GM12878 (cell line): ENCODE results near the gene BCOR. TPM values are rescaled to one million over a fixed set of nuclear protein-coding genes. Genes with fewer than 3 reads are reported as not detected.

Experiments used
- ATAC-seq: fragments of 200-7000 bp; cut with Tn5 transposase; 3 replicates; pipeline ENCODE4 v1.9.1; 2020; ENCODE audit warnings: mild to moderate bottlenecking, moderate library complexity
- BruUV-seq: library from RNA; stranded (reverse); fragments of 400-500 nt; replicated peaks from 2 replicates; lab custom pipeline; 2021; lab: Mats Ljungman, UMichigan
- CTCF ChIA-PET: fragments of 300-600 bp; sonication (Branson Sonifier 250); formaldehyde crosslinking; extraction: SDS; loops from one replicate; lab custom pipeline; 2021; ENCODE audit warnings: inconsistent platforms; lab: Yijun Ruan, JAX
- POLR2A ChIA-PET: fragments of 350-600 bp; formaldehyde crosslinking; extraction: SDS; loops from one replicate; lab custom pipeline; 2021; ENCODE audit warnings: inconsistent platforms; lab: Charles Lee
- RAD21 ChIA-PET: fragments of 300-600 bp; sonication (Branson Sonifier 250); formaldehyde crosslinking; loops from one replicate; lab custom pipeline; 2023; ENCODE audit warnings: antibody characterized with exemption; ENCODE audit not compliant: unreplicated experiment; lab: Charles Lee
- SMC1A ChIA-PET: fragments of 300-600 bp; sonication (Branson Sonifier 250); formaldehyde crosslinking; loops from one replicate; lab custom pipeline; 2023; ENCODE audit not compliant: unreplicated experiment, uncharacterized antibody; lab: Charles Lee
- DNase-seq: peaks from one replicate; pipeline ENCODE4 v3.0.0-alpha.2; 2011; ENCODE audit warnings: low read depth, low spot score
- FAIRE-seq: peaks from 3 replicates; lab custom pipeline; 2011; peaks lifted over from hg19 to GRCh38; lab: Jason Lieb, UNC
- H2AFZ ChIP-seq: 2 replicates; pipeline ENCODE4 v1.6.0; 2011; ENCODE audit warnings: low read depth, low read length, control low read depth; ENCODE audit not compliant: control insufficient read depth
- H3K27ac ChIP-seq: 2 replicates; pipeline ENCODE4 v1.5.1; 2011; ENCODE audit warnings: control low read depth; ENCODE audit not compliant: control insufficient read depth, insufficient read depth
- H3K27me3 ChIP-seq, 2 experiments: replicated peaks in 1 of 2; 2 replicates each; pipeline versions ENCODE4 v1.6.0 to v1.6.1; 2011; ENCODE audit warnings: low read length in 1 of 2; ENCODE audit not compliant: control insufficient read depth in 2 of 2, insufficient read depth in 2 of 2
- H3K36me3 ChIP-seq, 2 experiments: 2 replicates each; pipeline ENCODE4 v1.5.1; 2011; ENCODE audit warnings: low read length in 1 of 2; ENCODE audit not compliant: control insufficient read depth in 2 of 2, insufficient read depth in 2 of 2
- H3K4me1 ChIP-seq: 2 replicates; pipeline ENCODE4 v1.6.1; 2011; ENCODE audit warnings: mild to moderate bottlenecking, low read length, moderate library complexity, mixed read lengths; ENCODE audit not compliant: control insufficient read depth, insufficient read depth
- H3K4me2 ChIP-seq: 2 replicates; pipeline ENCODE4 v1.6.0; 2011; ENCODE audit warnings: control low read depth; ENCODE audit not compliant: control insufficient read depth, insufficient read depth
- H3K4me3 ChIP-seq: fragments of 200-600 bp; sonication (generic); 2 replicates; pipeline ENCODE4 v1.5.1; 2016
- H3K79me2 ChIP-seq: 2 replicates; pipeline ENCODE4 v1.6.0; 2011; ENCODE audit warnings: low read length; ENCODE audit not compliant: control insufficient read depth, insufficient read depth
- H3K9ac ChIP-seq: 2 replicates; pipeline ENCODE4 v1.8.0; 2011; ENCODE audit warnings: low read length, control low read depth, mixed read lengths; ENCODE audit not compliant: control insufficient read depth, insufficient read depth
- H3K9me3 ChIP-seq: replicated peaks from 3 replicates; pipeline ENCODE4 v1.5.1; 2011; ENCODE audit warnings: mild to moderate bottlenecking, low read length; ENCODE audit not compliant: control insufficient read depth, insufficient read depth
- H4K20me1 ChIP-seq: 2 replicates; pipeline ENCODE4 v1.6.0; 2011; ENCODE audit not compliant: control insufficient read depth, insufficient read depth
- EP300 ChIP-seq, 2 experiments: fragments of 150-350 bp in 1 of 2; IDR thresholded peaks; 2 replicates each; pipeline ENCODE4 v1.6.1; 2011 to 2012; ENCODE audit warnings: low read depth in 2 of 2, low read length in 2 of 2, borderline replicate concordance in 1 of 2, improper control_type of control experiment in 1 of 2, inconsistent platforms in 1 of 2; ENCODE audit not compliant: control insufficient read depth in 1 of 2
- MTA3 ChIP-seq: IDR thresholded peaks from 2 replicates; pipeline ENCODE4 v1.6.1; 2012; ENCODE audit warnings: low read length, inconsistent platforms, borderline replicate concordance
- MYB ChIP-seq: fragments of 150-350 bp; IDR thresholded peaks from 2 replicates; pipeline ENCODE4 v1.6.1; 2014; ENCODE audit warnings: mild to moderate bottlenecking, low read depth, low read length, borderline replicate concordance
- NR2C1 ChIP-seq: fragments of 450-650 bp; IDR thresholded peaks from 2 replicates; pipeline ENCODE4 v1.6.1; 2017; ENCODE audit warnings: antibody characterized with exemption, mild to moderate bottlenecking, moderate library complexity
- POLR2A ChIP-seq: IDR thresholded peaks from 2 replicates; pipeline ENCODE4 v1.6.1; 2011; ENCODE audit warnings: low read depth, mild to moderate bottlenecking, low read length
- ZSCAN29 ChIP-seq: fragments of 450-650 bp; IDR thresholded peaks from 2 replicates; pipeline ENCODE4 v1.6.1; 2017; ENCODE audit warnings: mild to moderate bottlenecking, moderate library complexity
- WGBS: methylation state at CpG from one replicate; pipeline ENCODE4 v1.1.6; 2016; ENCODE audit warnings: low lambda C conversion rate; ENCODE audit not compliant: insufficient replicate concordance, insufficient coverage; ENCODE audit errors: missing lambda C conversion rate; 5-methylcytosine and 5-hydroxymethylcytosine counted together
- in situ Hi-C: fragments of 300-500 bp; cut with MboI; formaldehyde crosslinking; loops from 9 replicates; pipeline ENCODE4 v1.14.3; 2018; ENCODE audit warnings: mixed read lengths
- intact Hi-C: fragments of 100-400 bp; cut with micrococcal nuclease; formaldehyde crosslinking; loops from one replicate; pipeline ENCODE4 v1.14.2; 2022; ENCODE audit not compliant: unreplicated experiment
- polyA plus RNA-seq, 11 experiments: library from polyadenylated mRNA; depleted of rRNA in 4 of 11; unstranded in 6 of 11; stranded (reverse) in 5 of 11; fragments of >200 nt; fragmentation: Nextera tagmentation in 4 of 11; fragmentation: Illumina TruSeq in 1 of 11; extraction: Ambion mirVana in 4 of 11; extraction: Trizol in 1 of 11; gene quantifications; 1 replicate in 1 of 11; 2 replicates in 10 of 11; pipeline versions ENCODE4 v1.2.1 to v1.2.3, GENCODE V29; 2011 to 2016; ENCODE audit warnings: inconsistent platforms in 2 of 11, missing spikeins in 2 of 11, low read depth in 1 of 11
- total RNA-seq, 4 experiments: library from RNA; depleted of rRNA in 3 of 4; stranded (reverse); fragments of >200 nt in 3 of 4; fragmentation: Illumina TruSeq in 1 of 4; extraction: Trizol in 1 of 4; gene quantifications; 2 replicates each; pipeline versions ENCODE4 v1.2.1 to v1.2.3, GENCODE V29; 2013 to 2021
- TF ChIP-seq, protein P1 (sequence below): fragments of 450-650 bp; IDR thresholded peaks from 2 replicates; pipeline ENCODE4 v1.6.1; 2017; ENCODE audit warnings: antibody characterized with exemption, mild to moderate bottlenecking, moderate library complexity
- TF ChIP-seq, protein P2 (sequence below): IDR thresholded peaks from 2 replicates; pipeline ENCODE4 v1.6.1; 2012; ENCODE audit warnings: low read depth, low read length, improper control_type of control experiment
- TF ChIP-seq, protein P3 (sequence below): IDR thresholded peaks from 2 replicates; pipeline ENCODE4 v1.6.1; 2011; ENCODE audit warnings: mild to moderate bottlenecking, low read depth, low read length, moderate library complexity; ENCODE audit not compliant: insufficient replicate concordance

The BCOR gene
- total and polyA plus RNA-seq, 10 of the 15 experiments (the other 5 are each of a cell fraction or from before 2014, with no cell fraction given) = 5.1 to 16.4 (median 10.1) TPM

DNA sequence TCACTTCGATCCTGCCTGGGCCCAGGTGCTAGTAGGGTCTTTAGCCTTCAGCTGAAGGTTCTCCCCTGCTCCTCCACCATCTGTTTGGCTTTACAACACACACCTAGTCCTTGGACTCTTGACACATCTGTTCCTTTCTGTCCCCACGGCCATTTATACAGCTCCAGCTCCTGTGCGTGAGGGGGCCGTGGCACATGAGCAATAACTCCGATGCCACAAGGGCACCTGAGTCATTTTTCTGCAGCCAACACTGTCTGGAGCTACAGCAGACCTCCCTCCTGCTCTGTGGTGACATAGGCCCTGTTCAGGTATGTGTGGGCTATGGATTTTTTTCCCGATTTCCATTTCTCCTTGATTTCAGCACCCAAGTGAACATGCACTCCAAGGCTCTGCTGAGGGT lies 44.7 kb upstream of the BCOR start:
- H3K4me2 ChIP-seq = no peak overlapping the region
- in situ Hi-C loops = no loop called here
- no peaks in the 10 kb centered on the region for H3K79me2 ChIP-seq
- no peak overlapping the region for H3K9ac ChIP-seq
- DNase-seq (no peak), ATAC-seq (no peak), FAIRE-seq (no peak)
- no peak for TF ChIP-seq MYB
- TF ChIP-seq ZSCAN29 = no peak
- no peak for TF ChIP-seq NR2C1
- no peak for TF ChIP-seq MTA3
- no peak for TF ChIP-seq POLR2A
- TF ChIP-seq EP300 (IDR thresholded peaks at IDR 0.05; ENCODE audit: borderline replicate concordance in 1 of 2, control insufficient read depth in 1 of 2, low read depth in 2 of 2, low read length in 2 of 2) = no peak
- TF ChIP-seq, protein P1, sequence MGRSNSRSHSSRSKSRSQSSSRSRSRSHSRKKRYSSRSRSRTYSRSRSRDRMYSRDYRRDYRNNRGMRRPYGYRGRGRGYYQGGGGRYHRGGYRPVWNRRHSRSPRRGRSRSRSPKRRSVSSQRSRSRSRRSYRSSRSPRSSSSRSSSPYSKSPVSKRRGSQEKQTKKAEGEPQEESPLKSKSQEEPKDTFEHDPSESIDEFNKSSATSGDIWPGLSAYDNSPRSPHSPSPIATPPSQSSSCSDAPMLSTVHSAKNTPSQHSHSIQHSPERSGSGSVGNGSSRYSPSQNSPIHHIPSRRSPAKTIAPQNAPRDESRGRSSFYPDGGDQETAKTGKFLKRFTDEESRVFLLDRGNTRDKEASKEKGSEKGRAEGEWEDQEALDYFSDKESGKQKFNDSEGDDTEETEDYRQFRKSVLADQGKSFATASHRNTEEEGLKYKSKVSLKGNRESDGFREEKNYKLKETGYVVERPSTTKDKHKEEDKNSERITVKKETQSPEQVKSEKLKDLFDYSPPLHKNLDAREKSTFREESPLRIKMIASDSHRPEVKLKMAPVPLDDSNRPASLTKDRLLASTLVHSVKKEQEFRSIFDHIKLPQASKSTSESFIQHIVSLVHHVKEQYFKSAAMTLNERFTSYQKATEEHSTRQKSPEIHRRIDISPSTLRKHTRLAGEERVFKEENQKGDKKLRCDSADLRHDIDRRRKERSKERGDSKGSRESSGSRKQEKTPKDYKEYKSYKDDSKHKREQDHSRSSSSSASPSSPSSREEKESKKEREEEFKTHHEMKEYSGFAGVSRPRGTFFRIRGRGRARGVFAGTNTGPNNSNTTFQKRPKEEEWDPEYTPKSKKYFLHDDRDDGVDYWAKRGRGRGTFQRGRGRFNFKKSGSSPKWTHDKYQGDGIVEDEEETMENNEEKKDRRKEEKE = no peak
- TF ChIP-seq, protein P2, sequence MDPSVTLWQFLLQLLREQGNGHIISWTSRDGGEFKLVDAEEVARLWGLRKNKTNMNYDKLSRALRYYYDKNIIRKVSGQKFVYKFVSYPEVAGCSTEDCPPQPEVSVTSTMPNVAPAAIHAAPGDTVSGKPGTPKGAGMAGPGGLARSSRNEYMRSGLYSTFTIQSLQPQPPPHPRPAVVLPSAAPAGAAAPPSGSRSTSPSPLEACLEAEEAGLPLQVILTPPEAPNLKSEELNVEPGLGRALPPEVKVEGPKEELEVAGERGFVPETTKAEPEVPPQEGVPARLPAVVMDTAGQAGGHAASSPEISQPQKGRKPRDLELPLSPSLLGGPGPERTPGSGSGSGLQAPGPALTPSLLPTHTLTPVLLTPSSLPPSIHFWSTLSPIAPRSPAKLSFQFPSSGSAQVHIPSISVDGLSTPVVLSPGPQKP = no peak
- TF ChIP-seq, protein P3, sequence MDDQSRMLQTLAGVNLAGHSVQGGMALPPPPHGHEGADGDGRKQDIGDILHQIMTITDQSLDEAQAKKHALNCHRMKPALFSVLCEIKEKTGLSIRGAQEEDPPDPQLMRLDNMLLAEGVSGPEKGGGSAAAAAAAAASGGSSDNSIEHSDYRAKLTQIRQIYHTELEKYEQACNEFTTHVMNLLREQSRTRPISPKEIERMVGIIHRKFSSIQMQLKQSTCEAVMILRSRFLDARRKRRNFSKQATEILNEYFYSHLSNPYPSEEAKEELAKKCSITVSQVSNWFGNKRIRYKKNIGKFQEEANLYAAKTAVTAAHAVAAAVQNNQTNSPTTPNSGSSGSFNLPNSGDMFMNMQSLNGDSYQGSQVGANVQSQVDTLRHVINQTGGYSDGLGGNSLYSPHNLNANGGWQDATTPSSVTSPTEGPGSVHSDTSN = no peak
- H4K20me1 ChIP-seq = no peaks in the 10 kb centered on the region
- BruUV-seq = no TSS peak
- H3K27me3 ChIP-seq = no peaks in the 10 kb centered on the region; a peak in 1 of 4 replicates
- intact Hi-C loops = no loop called here
- no peaks in the 10 kb centered on the region for H3K36me3 ChIP-seq
- H3K9me3 ChIP-seq = peaks cover under 1% of the 10 kb centered on the region; the same call in 1 of the 3 replicates
- no peak overlapping the region for H3K4me3 ChIP-seq
- CTCF ChIA-PET = no interaction called here
- H3K4me1 ChIP-seq = no peaks in the 10 kb centered on the region
- WGBS = 66% methylated on average over 6 of the region's 6 CpGs
- H2AFZ ChIP-seq = no peak overlapping the region
- SMC1A ChIA-PET = interaction anchor here (1.3 kb wide), 1 partner anchor 329 kb away, joined by 3 read pairs; no protein-coding TSS in a partner anchor
- RAD21 ChIA-PET = no interaction called here
- POLR2A ChIA-PET = no interaction called here
- H3K27ac ChIP-seq = no peak overlapping the region
